ENCODE data around the gene KLHL29.
A peak's percentile ranks its signal among the peaks of the same experiment; 100 is the strongest.

Gene KLHL29

GRCh38 chr2:23592061-23592685, 207.2 kb downstream of the KLHL29 start:
- no peak for DNase-seq (ENCODE audit: low read depth, low spot score)

- DNase-seq (ENCODE audit: low read depth, low spot score) = no peak
Observed at GRCh38 chr2:23592898-23593751, 208.1 kb downstream of the KLHL29 start.

GRCh38 chr2:23593752-23594459, 208.9 kb downstream of the KLHL29 start:
- no peak for DNase-seq (ENCODE audit: low read depth, low spot score)

GRCh38 chr2:23594460-23594825, 209.5 kb downstream of the KLHL29 start:
- no peak for DNase-seq (ENCODE audit: low read depth, low spot score)

- DNase-seq (ENCODE audit: low read depth, low spot score) = no peak
Observed at GRCh38 chr2:23595021-23595420, 210.0 kb downstream of the KLHL29 start.

DNA sequence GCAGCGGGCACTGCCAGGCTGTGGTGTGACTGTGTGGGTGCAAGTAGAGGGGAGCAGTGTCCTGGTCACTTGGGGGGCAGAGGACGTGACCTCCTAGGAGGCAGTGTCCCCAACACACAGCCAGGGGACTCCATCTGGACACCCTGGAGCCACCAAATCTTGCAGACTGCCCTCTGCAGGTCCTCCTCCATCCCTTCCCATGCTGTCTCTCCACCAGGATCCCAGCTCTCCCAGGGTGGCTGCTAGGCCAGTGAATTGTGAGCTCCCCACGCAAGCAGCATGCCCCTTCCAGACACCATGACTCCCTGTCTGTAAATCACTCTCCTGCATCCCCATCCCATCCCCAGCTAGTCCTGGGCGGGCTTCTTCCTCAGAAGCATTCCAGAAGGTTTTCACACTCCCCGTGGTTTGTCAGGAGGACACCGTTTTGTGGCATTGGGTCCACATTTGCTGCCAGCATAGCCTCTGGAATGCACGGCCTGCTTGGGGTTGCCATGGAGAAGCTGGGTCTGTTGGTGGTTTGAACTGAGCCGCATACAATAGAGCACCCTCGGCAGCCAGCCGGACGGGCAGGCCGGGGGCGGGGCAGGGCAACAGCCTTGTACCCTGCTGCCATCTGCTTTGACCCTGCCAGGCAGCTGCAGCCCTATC, 210.7 kb downstream of the KLHL29 start:
- DNase-seq (ENCODE audit: low read depth, low spot score) = peak; percentile 70

GRCh38 chr2:23596316-23596885, 211.4 kb downstream of the KLHL29 start:
- no peak for DNase-seq (ENCODE audit: low read depth, low spot score)

GRCh38 chr2:23597687-23598086, 212.7 kb downstream of the KLHL29 start:
- no peak for DNase-seq (ENCODE audit: low read depth, low spot score)

DNA sequence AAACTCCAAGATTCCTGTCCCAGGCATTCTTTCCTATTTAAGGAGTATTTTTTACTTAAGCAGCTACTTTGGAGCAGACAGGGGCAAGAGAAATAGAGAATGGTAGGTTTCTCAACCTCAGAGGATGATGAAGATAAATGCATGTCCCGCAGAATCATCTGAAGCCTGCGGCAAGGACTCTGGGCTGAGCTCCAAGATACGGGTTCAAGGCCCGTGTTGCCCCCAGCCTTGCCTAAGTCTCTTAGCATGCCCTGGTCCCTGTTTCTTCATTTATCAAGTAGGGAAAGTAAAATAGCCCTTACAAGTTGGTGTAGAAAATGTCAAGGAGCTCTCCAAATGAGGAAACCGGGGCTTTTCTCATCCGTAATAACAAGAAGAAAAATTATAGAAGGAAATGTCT, 214.0 kb downstream of the KLHL29 start:
- no peak for DNase-seq (ENCODE audit: low read depth, low spot score)

GRCh38 chr2:23599667-23600066, 214.7 kb downstream of the KLHL29 start:
- no peak for DNase-seq (ENCODE audit: low read depth, low spot score)

DNA sequence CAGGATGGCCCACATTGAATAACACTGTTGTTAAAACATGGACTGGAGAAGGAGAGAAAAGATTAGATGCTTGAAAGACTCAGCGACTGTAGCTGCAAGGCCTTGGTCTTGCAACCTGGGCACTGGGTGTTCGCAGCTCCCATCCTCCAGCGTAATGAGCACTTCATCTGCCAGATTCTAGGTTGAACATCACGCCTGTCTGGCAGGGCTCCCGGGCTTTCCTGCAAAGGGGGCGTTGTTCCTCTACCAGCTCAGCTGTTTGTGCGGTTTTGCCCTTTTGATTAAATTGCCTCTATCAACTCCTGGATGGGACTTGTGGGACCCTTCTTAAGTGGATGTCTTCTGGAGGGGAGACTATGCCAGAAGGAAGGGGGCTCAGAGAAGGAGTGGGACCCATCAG, 215.4 kb downstream of the KLHL29 start:
- DNase-seq (ENCODE audit: low read depth, low spot score) = no peak

- no peak for DNase-seq (ENCODE audit: low read depth, low spot score)
Observed at GRCh38 chr2:23601301-23601965, 216.5 kb downstream of the KLHL29 start.

GRCh38 chr2:23602116-23602515, 217.1 kb downstream of the KLHL29 start:
- peak; percentile 88 for DNase-seq (ENCODE audit: low read depth, low spot score)

DNA sequence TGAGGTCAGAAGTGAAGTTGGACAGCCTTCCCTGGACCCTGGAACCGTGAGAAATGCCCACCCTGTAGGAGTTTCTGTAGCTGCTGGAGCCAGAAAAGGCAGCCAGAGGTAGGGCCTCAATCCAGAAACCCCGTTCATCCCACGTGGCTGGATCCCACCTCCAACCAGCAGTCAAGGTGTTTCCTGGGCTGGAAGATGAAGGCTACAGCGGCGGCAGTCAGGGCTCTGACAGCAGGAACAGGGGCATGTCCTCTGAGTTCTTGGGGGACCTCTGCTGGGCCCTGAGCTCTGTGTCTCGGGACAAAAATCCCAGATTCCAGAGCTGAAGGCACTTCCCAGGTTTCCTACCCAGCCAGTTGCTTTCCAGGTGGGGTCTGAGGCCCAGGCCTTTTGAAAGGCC, 218.2 kb downstream of the KLHL29 start:
- no peak for DNase-seq (ENCODE audit: low read depth, low spot score)

DNA sequence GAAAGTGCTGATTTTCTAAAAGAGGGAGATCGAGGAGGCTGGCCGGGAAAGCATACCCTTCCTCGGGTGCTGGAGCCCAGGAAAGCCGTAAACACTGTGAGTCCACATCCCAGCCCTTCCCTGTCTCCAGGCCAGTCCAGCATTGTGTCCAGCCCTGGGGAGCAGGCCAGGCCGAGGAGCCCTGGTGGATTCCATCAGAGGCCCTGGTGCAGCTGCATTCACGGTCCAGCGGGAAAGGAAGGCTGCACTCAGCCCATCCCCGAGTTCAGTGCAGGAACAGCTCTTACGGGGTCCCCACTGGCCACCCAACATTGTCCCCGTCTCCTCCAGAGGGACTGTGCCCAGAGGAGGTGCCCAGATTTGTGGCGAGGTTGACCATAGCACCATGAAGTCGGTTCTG, 218.6 kb downstream of the KLHL29 start:
- no peak for DNase-seq (ENCODE audit: low read depth, low spot score)

GRCh38 chr2:23604731-23605130, 219.8 kb downstream of the KLHL29 start:
- no peak for DNase-seq (ENCODE audit: low read depth, low spot score)

GRCh38 chr2:23605236-23605635, 220.3 kb downstream of the KLHL29 start:
- DNase-seq (ENCODE audit: low read depth, low spot score) = no peak

DNA sequence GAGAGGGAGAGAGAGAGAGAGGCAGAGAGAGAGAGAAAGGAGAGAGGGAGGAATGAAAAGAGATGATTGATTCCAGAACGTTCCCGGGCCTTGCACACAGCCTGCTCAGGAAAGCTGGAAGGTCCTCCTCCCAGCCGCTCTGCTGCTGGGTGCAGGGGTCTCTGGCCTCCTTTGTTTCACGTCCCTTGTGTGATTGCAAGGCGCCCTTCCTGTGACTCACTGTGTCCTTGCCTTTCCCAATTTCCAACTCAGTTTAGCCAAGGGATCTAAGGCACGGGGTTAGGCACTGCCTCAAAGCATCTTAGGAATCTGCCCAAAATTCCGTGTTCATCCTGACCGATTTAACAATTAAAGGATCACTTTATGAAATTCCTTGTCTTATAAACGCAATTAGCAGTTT, 221.2 kb downstream of the KLHL29 start:
- DNase-seq (ENCODE audit: low read depth, low spot score) = no peak

DNA sequence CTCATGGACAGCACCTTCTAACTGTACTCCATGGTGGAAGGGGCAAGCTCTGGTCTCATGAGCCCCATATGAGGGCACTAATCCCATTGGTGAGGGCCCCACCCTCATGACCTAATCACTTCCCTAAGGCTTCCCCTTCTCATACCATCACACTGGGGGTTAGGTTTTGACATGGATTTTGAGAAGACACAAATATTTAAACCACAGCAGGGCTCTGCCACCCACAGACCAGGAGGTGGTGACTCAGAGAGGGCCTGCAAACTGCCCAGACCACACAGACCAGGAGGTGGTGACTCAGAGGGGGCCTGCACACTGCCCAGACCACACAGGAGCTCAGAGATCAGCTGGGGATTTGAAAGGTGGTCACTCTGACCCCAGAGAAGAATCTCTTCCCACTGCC, 222.0 kb downstream of the KLHL29 start:
- DNase-seq (ENCODE audit: low read depth, low spot score) = peak; percentile 50

GRCh38 chr2:23607925-23608324, 222.9 kb downstream of the KLHL29 start:
- no peak for DNase-seq (ENCODE audit: low read depth, low spot score)

DNA sequence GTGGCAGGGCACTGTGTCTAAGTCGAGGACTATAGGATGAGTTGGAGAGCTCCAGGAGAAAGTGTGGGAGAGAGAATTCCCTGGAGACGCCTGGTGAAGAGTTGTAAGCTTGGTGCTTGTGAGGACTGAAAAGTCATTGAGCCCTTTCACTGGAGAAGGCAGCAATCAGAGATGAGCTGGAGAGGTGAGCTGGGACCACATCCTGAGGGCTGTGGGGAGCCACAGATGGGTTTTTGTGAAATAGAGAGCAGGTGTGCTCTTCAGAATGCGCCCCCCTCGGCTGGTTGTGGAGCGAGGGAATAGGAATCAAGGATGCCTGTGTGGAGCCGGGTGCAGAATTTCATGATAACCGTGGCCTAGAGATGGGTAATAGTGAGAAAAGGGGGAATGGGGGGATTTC, 224.3 kb downstream of the KLHL29 start:
- no peak for DNase-seq (ENCODE audit: low read depth, low spot score)
